Liver (tissue), 3 donors: ENCODE data around the gene B3GAT2.

Experiments
- ATF3 ChIP-seq: IDR thresholded peaks from 2 replicates; pipeline ENCODE4 v1.6.1; 2016; ENCODE audit warnings: antibody characterized with exemption
- CTCF ChIP-seq: fragments of 150-350 bp; IDR thresholded peaks from 2 replicates; pipeline ENCODE4 v1.5.1; 2017; ENCODE audit warnings: improper control_type of control experiment, low read depth, low read length; ENCODE audit not compliant: missing input control
- EGR1 ChIP-seq, 2 donors: IDR thresholded peaks; 2 replicates each; pipeline ENCODE4 v1.6.1; 2016 to 2018; ENCODE audit warnings: antibody characterized with exemption in 2 of 2, low read depth in 2 of 2
- FOXA1 ChIP-seq: IDR thresholded peaks from 2 replicates; pipeline ENCODE4 v1.6.1; 2016; ENCODE audit warnings: antibody characterized with exemption
- JUND ChIP-seq, 2 donors: IDR thresholded peaks; 2 replicates each; pipeline ENCODE4 v1.6.1; 2016; ENCODE audit warnings: antibody characterized with exemption in 2 of 2
- MAX ChIP-seq: IDR thresholded peaks from 2 replicates; pipeline ENCODE4 v1.6.1; 2016; ENCODE audit warnings: antibody characterized with exemption
- REST ChIP-seq: IDR thresholded peaks from 2 replicates; pipeline ENCODE4 v1.6.1; 2016; ENCODE audit warnings: antibody characterized with exemption, mild to moderate bottlenecking
- TAF1 ChIP-seq: conservative IDR thresholded peaks from 2 replicates; pipeline ENCODE4 v1.6.1; 2016; ENCODE audit warnings: antibody characterized with exemption, mild to moderate bottlenecking
- YY1 ChIP-seq: IDR thresholded peaks from 2 replicates; pipeline ENCODE4 v1.6.1; 2016; ENCODE audit warnings: antibody characterized with exemption, mild to moderate bottlenecking
- donor health status: healthy.
- donor health status: healthy.

GRCh38 chr6:70864401-70864800 lies 92.5 kb downstream of the B3GAT2 start:
- TF ChIP-seq REST (no peak), CTCF (no peak), TAF1 (no peak), MAX (no peak), ATF3 (no peak), JUND (IDR thresholded peaks at IDR 0.05) (no peak), YY1 (no peak), EGR1 (IDR thresholded peaks at IDR 0.05; ENCODE audit: low read depth in 2 of 2) (no peak), FOXA1 (no peak)
